CD14-positive monocyte (primary cell): ENCODE measurements around the gene CACNA1C. TPM values are rescaled to one million over a fixed set of nuclear protein-coding genes. Genes with fewer than 3 reads are reported as not detected.

Source experiments
- DNase-seq, 3 donors: peaks; one replicate each; pipeline ENCODE4 v3.0.0-alpha.2; 2011 to 2022
- H2AFZ ChIP-seq: 2 replicates; pipeline ENCODE4 v1.6.0; 2012; ENCODE audit warnings: mild to moderate bottlenecking, low read depth, low read length, inconsistent platforms; ENCODE audit not compliant: insufficient read depth, poor library complexity, severe bottlenecking
- H3K27ac ChIP-seq, 2 donors: 1 replicate in 1 of 2; 2 replicates in 1 of 2; pipeline ENCODE4 v1.5.1; 2012 to 2013; ENCODE audit warnings: low read length in 2 of 2, control low read depth in 1 of 2, inconsistent platforms in 1 of 2, low read depth in 1 of 2, mild to moderate bottlenecking in 1 of 2
- H3K27me3 ChIP-seq, 2 donors: one replicate each; pipeline versions ENCODE4 v1.6.0 to v1.6.1; 2011 to 2013; ENCODE audit warnings: low read length in 2 of 2; ENCODE audit not compliant: control insufficient read depth in 2 of 2, insufficient read depth in 2 of 2
- H3K36me3 ChIP-seq, 2 donors: replicated peaks in 1 of 2; 1 replicate in 1 of 2; 2 replicates in 1 of 2; pipeline versions ENCODE4 v1.5.1 to v1.6.1; 2012 to 2013; ENCODE audit warnings: low read length in 2 of 2, control low read depth in 1 of 2, inconsistent platforms in 1 of 2, mild to moderate bottlenecking in 1 of 2; ENCODE audit not compliant: insufficient read depth in 2 of 2, control insufficient read depth in 1 of 2
- H3K4me1 ChIP-seq, 2 donors: 1 replicate in 1 of 2; 2 replicates in 1 of 2; pipeline versions ENCODE4 v1.5.1 to v1.6.1; 2012 to 2013; ENCODE audit warnings: low read length in 2 of 2, control low read depth in 1 of 2, inconsistent platforms in 1 of 2, mild to moderate bottlenecking in 1 of 2, moderate library complexity in 1 of 2; ENCODE audit not compliant: insufficient read depth in 2 of 2, control insufficient read depth in 1 of 2
- H3K4me2 ChIP-seq: replicated peaks from 2 replicates; pipeline ENCODE3; 2012; ENCODE audit warnings: low read length, moderate library complexity, mild to moderate bottlenecking; ENCODE audit not compliant: poor library complexity, severe bottlenecking; ENCODE audit errors: extremely low read depth
- H3K4me3 ChIP-seq, 3 experiments: fragments of 200-600 bp in 1 of 3; sonication (generic) in 1 of 3; replicated peaks in 1 of 3; 1 replicate in 2 of 3; 2 replicates in 1 of 3; pipeline ENCODE4 v1.5.1; 2011 to 2013; ENCODE audit warnings: low read length in 3 of 3, mild to moderate bottlenecking in 3 of 3, control low read depth in 2 of 3, low read depth in 2 of 3, inconsistent platforms in 1 of 3, moderate library complexity in 1 of 3
- H3K79me2 ChIP-seq: 2 replicates; pipeline ENCODE4 v1.6.0; 2012; ENCODE audit warnings: mild to moderate bottlenecking, control low read depth, inconsistent platforms, low read length, moderate library complexity; ENCODE audit not compliant: insufficient read depth
- H3K9ac ChIP-seq: 2 replicates; pipeline ENCODE4 v1.6.0; 2017; ENCODE audit warnings: low read length, mild to moderate bottlenecking; ENCODE audit not compliant: insufficient read depth, poor library complexity, severe bottlenecking
- H3K9me3 ChIP-seq, 2 donors: replicated peaks in 1 of 2; 1 replicate in 1 of 2; 2 replicates in 1 of 2; pipeline versions ENCODE4 v1.5.1 to v1.6.1; 2012 to 2013; ENCODE audit warnings: low read length in 2 of 2, control low read depth in 1 of 2; ENCODE audit not compliant: control insufficient read depth in 1 of 2, insufficient read depth in 1 of 2
- H4K20me1 ChIP-seq: 2 replicates; pipeline ENCODE4 v1.6.0; 2012; ENCODE audit warnings: mild to moderate bottlenecking, low read length, control low read depth, moderate library complexity; ENCODE audit not compliant: insufficient read depth
- H3K27ac Mint-ChIP-seq, 7 donors: one replicate each; pipeline ENCODE4 v1.8.0; 2020; ENCODE audit warnings: mild to moderate bottlenecking in 7 of 7, mixed read lengths in 7 of 7, moderate library complexity in 6 of 7, inconsistent platforms in 2 of 7
- H3K27me3 Mint-ChIP-seq, 3 donors: one replicate each; pipeline ENCODE4 v1.8.0; 2021 to 2022; ENCODE audit warnings: low read depth in 3 of 3, mild to moderate bottlenecking in 3 of 3, mixed read lengths in 3 of 3, moderate library complexity in 3 of 3, inconsistent platforms in 1 of 3
- H3K36me3 Mint-ChIP-seq, 2 donors: one replicate each; pipeline ENCODE4 v1.8.0; 2020; ENCODE audit warnings: mixed read lengths in 2 of 2, inconsistent platforms in 1 of 2, mild to moderate bottlenecking in 1 of 2
- H3K4me1 Mint-ChIP-seq: one replicate; pipeline ENCODE4 v1.8.0; 2020; ENCODE audit warnings: mild to moderate bottlenecking, mixed read lengths
- H3K4me3 Mint-ChIP-seq, 2 donors: one replicate each; pipeline ENCODE4 v1.8.0; 2020; ENCODE audit warnings: mild to moderate bottlenecking in 2 of 2, mixed read lengths in 2 of 2, moderate library complexity in 1 of 2
- H3K9me3 Mint-ChIP-seq, 7 donors: one replicate each; pipeline ENCODE4 v1.8.0; 2020 to 2022; ENCODE audit warnings: mixed read lengths in 7 of 7, mild to moderate bottlenecking in 6 of 7, moderate library complexity in 6 of 7, inconsistent platforms in 2 of 7
- CTCF ChIP-seq: fragments of 200-600 bp; IDR thresholded peaks from one replicate; pipeline ENCODE4 v1.8.0; 2022; ENCODE audit warnings: antibody characterized with exemption, mild to moderate bottlenecking
- WGBS: methylation state at CpG from one replicate; pipeline ENCODE4 v1.1.5; 2013; ENCODE audit warnings: missing lambda C conversion rate; ENCODE audit not compliant: insufficient coverage; 5-methylcytosine and 5-hydroxymethylcytosine counted together
- intact Hi-C, 2 donors: fragments of 100-400 bp; cut with micrococcal nuclease; formaldehyde crosslinking; loops; one replicate each; pipeline versions ENCODE4 v1.15.0 to v1.15.1; 2023
- polyA plus RNA-seq, 3 donors: library from polyadenylated mRNA; depleted of rRNA in 1 of 3; unstranded in 2 of 3; stranded (reverse) in 1 of 3; fragments of 300-500 nt in 2 of 3; fragments of >200 nt in 1 of 3; fragmentation: Illumina TruSeq in 2 of 3; gene quantifications; 1 replicate in 2 of 3; 2 replicates in 1 of 3; pipeline ENCODE4 v1.2.3, GENCODE V29; 2012 to 2021

CACNA1C gene
- polyA plus RNA-seq, 3 donors = not detected

DNA sequence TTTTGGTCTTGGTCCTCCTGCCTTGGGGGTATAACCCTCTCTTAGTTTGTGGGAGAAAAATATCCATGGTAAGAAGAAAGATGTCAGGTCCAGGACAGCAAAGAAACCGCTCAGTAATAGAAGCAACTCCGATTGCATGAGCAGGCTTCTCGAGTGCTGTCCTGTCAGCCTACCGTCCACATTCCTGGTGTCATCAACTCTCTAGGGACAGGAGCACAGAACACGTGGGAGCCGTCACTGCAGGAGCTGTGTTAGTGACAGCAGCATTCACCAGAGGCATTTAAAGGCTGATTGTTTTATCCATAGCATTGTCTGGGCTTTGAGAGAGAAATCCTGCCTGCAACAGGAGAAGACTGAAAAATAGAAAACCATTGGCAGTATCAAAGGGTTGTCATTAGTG is 244.2 kb downstream of the CACNA1C start:
- Mint-ChIP-seq H3K27ac (peak overlapping the region; percentile 97 to 100 (median 100)), H3K9me3 (peaks cover 0 to 4% (median 0%) of the 10 kb centered on the region in 7 donors), H3K4me1 (peaks cover 53% of the 10 kb centered on the region), H3K36me3 (no peaks in the 10 kb centered on the region), H3K4me3 (no peak overlapping the region), H3K27me3 (peaks cover 0 to 1% (median 0%) of the 10 kb centered on the region in 3 donors)
- peak overlapping the region; percentile 13 for H2AFZ ChIP-seq
- intact Hi-C loops = loop anchor here in 1 of 2 donors (5.0 kb wide), 1 partner anchor 35 kb away; no protein-coding TSS in a partner anchor
- peak overlapping the region in 1 of 2 donors; percentile 98 for H3K27ac ChIP-seq
- H3K4me2 ChIP-seq = no peak overlapping the region
- TF ChIP-seq CTCF = no peak
- H3K27me3 ChIP-seq = no peaks in the 10 kb centered on the region
- H3K36me3 ChIP-seq = no peaks in the 10 kb centered on the region
- no peaks in the 10 kb centered on the region for H3K79me2 ChIP-seq
- peaks cover 44 to 47% of the 10 kb centered on the region in 2 donors for H3K4me1 ChIP-seq
- no peak overlapping the region for H3K4me3 ChIP-seq
- no peaks in the 10 kb centered on the region for H4K20me1 ChIP-seq
- no peak overlapping the region for H3K9ac ChIP-seq
- no peaks in the 10 kb centered on the region for H3K9me3 ChIP-seq
- 94% methylated on average over 5 of the region's 6 CpGs for WGBS
- no peak for DNase-seq

DNA sequence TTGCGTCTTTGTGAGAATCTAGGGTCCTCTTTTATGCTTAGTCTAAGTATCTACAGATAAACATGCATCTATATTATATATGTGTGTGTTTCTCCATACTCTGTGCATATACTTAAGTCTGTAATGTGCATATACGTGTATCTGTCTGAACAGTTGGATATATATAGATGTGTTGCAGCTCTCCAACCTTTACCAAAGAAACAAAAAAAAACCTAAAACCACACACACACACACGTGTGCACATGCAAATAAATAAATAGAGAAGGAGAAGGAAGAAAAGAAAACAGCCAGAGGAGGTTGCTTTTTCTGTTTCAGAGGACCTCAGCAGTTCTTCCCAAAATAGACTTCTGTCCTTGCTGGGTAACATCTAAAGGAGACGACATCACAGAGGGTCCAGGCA is 244.9 kb downstream of the CACNA1C start:
- WGBS = no CpG with 5 or more reads among the region's 4 CpGs
- Histone ChIP-seq H3K4me2 (no peak overlapping the region), H2AFZ (no peak overlapping the region)

More for the DNA sequence above, 244.9 kb downstream of the CACNA1C start:
- H3K9ac ChIP-seq = no peak overlapping the region
- intact Hi-C loops = loop anchor here in 1 of 2 donors (5.0 kb wide), 1 partner anchor 35 kb away; no protein-coding TSS in a partner anchor
- H3K79me2 ChIP-seq = no peaks in the 10 kb centered on the region
- H3K27me3 ChIP-seq = no peaks in the 10 kb centered on the region
- DNase-seq = no peak
- Mint-ChIP-seq H3K36me3 (no peaks in the 10 kb centered on the region), H3K27me3 (peaks cover 0 to 1% (median 0%) of the 10 kb centered on the region in 3 donors), H3K4me3 (no peak overlapping the region), H3K27ac (peak overlapping the region in 2 of 7 donors; percentile 10 to 100), H3K9me3 (peaks cover 0 to 4% (median 0%) of the 10 kb centered on the region in 7 donors), H3K4me1 (peaks cover 53% of the 10 kb centered on the region)
- peaks cover 44 to 47% of the 10 kb centered on the region in 2 donors for H3K4me1 ChIP-seq
- no peak overlapping the region for H3K4me3 ChIP-seq
- TF ChIP-seq CTCF = no peak
- H3K36me3 ChIP-seq = no peaks in the 10 kb centered on the region
- no peaks in the 10 kb centered on the region for H3K9me3 ChIP-seq
- H4K20me1 ChIP-seq = no peaks in the 10 kb centered on the region
- H3K27ac ChIP-seq = no peak overlapping the region
